Mononuclear cell (primary cell): ENCODE measurements around the gene USP40. TPM values are rescaled to one million over a fixed set of nuclear protein-coding genes. Genes with fewer than 3 reads are reported as not detected.

Source experiments
- H3K27me3 ChIP-seq: 2 replicates; pipeline ENCODE4 v1.6.0; 2011; ENCODE audit warnings: low read length, control low read depth; ENCODE audit not compliant: insufficient read depth
- H3K4me1 ChIP-seq: 2 replicates; pipeline ENCODE4 v1.5.1; 2011; ENCODE audit warnings: mild to moderate bottlenecking, low read length, control low read depth; ENCODE audit not compliant: insufficient read depth
- H3K4me3 ChIP-seq: 2 replicates; pipeline ENCODE4 v1.5.1; 2011; ENCODE audit warnings: mild to moderate bottlenecking, low read length, moderate library complexity
- H3K9me3 ChIP-seq: 2 replicates; pipeline ENCODE4 v1.5.1; 2011; ENCODE audit warnings: low read depth, mild to moderate bottlenecking, control low read depth, low read length
- total RNA-seq: library from RNA; depleted of rRNA; stranded (reverse); fragments of >200 nt; gene quantifications from one replicate; pipeline ENCODE4 v1.2.3, GENCODE V29; 2012

Gene USP40
- total RNA-seq, 1 donor, result 6.7 TPM

GRCh38 chr2:233572468-233572867 lies 5.9 kb upstream of the USP40 start:
- no peaks in the 10 kb centered on the region for H3K27me3 ChIP-seq

GRCh38 chr2:233571462-233571861 lies 4.9 kb upstream of the USP40 start:
- no peaks in the 10 kb centered on the region for H3K9me3 ChIP-seq
- no peak overlapping the region for H3K4me3 ChIP-seq
- no peaks in the 10 kb centered on the region for H3K4me1 ChIP-seq
- no peaks in the 10 kb centered on the region for H3K27me3 ChIP-seq

More at GRCh38 chr2:233572468-233572867, 5.9 kb upstream of the USP40 start:
- H3K4me1 ChIP-seq, result no peaks in the 10 kb centered on the region
- H3K9me3 ChIP-seq, result no peaks in the 10 kb centered on the region
- H3K4me3 ChIP-seq, result no peak overlapping the region

GRCh38 chr2:233571001-233571400 lies 4.4 kb upstream of the USP40 start:
- H3K9me3 ChIP-seq, result no peaks in the 10 kb centered on the region
- no peak overlapping the region for H3K4me3 ChIP-seq
- H3K27me3 ChIP-seq, result no peaks in the 10 kb centered on the region
- no peaks in the 10 kb centered on the region for H3K4me1 ChIP-seq

- H3K9me3 ChIP-seq, result no peaks in the 10 kb centered on the region
- H3K4me1 ChIP-seq, result peaks cover 9% of the 10 kb centered on the region
- H3K27me3 ChIP-seq, result no peaks in the 10 kb centered on the region
- H3K4me3 ChIP-seq, result peak overlapping the region; percentile 17
These were observed 869 bp downstream of the USP40 start for GRCh38 chr2:233565685-233566140.

- Histone ChIP-seq H3K4me1 (peaks cover 9% of the 10 kb centered on the region), H3K4me3 (no peak overlapping the region), H3K9me3 (no peaks in the 10 kb centered on the region), H3K27me3 (no peaks in the 10 kb centered on the region)
These were observed 2.7 kb downstream of the USP40 start for GRCh38 chr2:233563663-233564430.

GRCh38 chr2:233556881-233557736 lies 9.5 kb downstream of the USP40 start:
- H3K9me3 ChIP-seq, result no peaks in the 10 kb centered on the region
- H3K4me1 ChIP-seq, result peaks cover 10% of the 10 kb centered on the region
- H3K27me3 ChIP-seq, result no peaks in the 10 kb centered on the region
- no peak overlapping the region for H3K4me3 ChIP-seq

- H3K9me3 ChIP-seq, result no peaks in the 10 kb centered on the region
- H3K4me3 ChIP-seq, result no peak overlapping the region
- H3K4me1 ChIP-seq, result peaks cover 10% of the 10 kb centered on the region
- H3K27me3 ChIP-seq, result no peaks in the 10 kb centered on the region
These were observed 13.2 kb downstream of the USP40 start for GRCh38 chr2:233553366-233553765.

- H3K9me3 ChIP-seq, result no peaks in the 10 kb centered on the region
- no peak overlapping the region for H3K4me3 ChIP-seq
- no peaks in the 10 kb centered on the region for H3K27me3 ChIP-seq
- H3K4me1 ChIP-seq, result no peaks in the 10 kb centered on the region
These were observed 15.1 kb downstream of the USP40 start for GRCh38 chr2:233551491-233551890.

GRCh38 chr2:233546774-233547173 lies 19.8 kb downstream of the USP40 start:
- H3K4me3 ChIP-seq, result no peak overlapping the region
- no peaks in the 10 kb centered on the region for H3K4me1 ChIP-seq
- H3K27me3 ChIP-seq, result no peaks in the 10 kb centered on the region
- no peaks in the 10 kb centered on the region for H3K9me3 ChIP-seq

- Histone ChIP-seq H3K9me3 (no peaks in the 10 kb centered on the region), H3K4me1 (no peaks in the 10 kb centered on the region), H3K27me3 (no peaks in the 10 kb centered on the region), H3K4me3 (no peak overlapping the region)
These were observed 20.5 kb downstream of the USP40 start for GRCh38 chr2:233546101-233546500.

- Histone ChIP-seq H3K4me3 (no peak overlapping the region), H3K4me1 (no peaks in the 10 kb centered on the region), H3K9me3 (no peaks in the 10 kb centered on the region), H3K27me3 (no peaks in the 10 kb centered on the region)
These were observed 22.4 kb downstream of the USP40 start for GRCh38 chr2:233544200-233544610.

GRCh38 chr2:233542507-233542906 lies 24.1 kb downstream of the USP40 start:
- H3K4me3 ChIP-seq, result no peak overlapping the region
- no peaks in the 10 kb centered on the region for H3K9me3 ChIP-seq
- H3K27me3 ChIP-seq, result no peaks in the 10 kb centered on the region
- no peaks in the 10 kb centered on the region for H3K4me1 ChIP-seq

GRCh38 chr2:233538741-233539140 lies 27.8 kb downstream of the USP40 start:
- no peak overlapping the region for H3K4me3 ChIP-seq
- no peaks in the 10 kb centered on the region for H3K4me1 ChIP-seq
- no peaks in the 10 kb centered on the region for H3K27me3 ChIP-seq
- H3K9me3 ChIP-seq, result no peaks in the 10 kb centered on the region

GRCh38 chr2:233535271-233535670 lies 31.3 kb downstream of the USP40 start:
- Histone ChIP-seq H3K4me1 (no peaks in the 10 kb centered on the region), H3K4me3 (no peak overlapping the region), H3K27me3 (no peaks in the 10 kb centered on the region), H3K9me3 (no peaks in the 10 kb centered on the region)

- no peaks in the 10 kb centered on the region for H3K9me3 ChIP-seq
- no peaks in the 10 kb centered on the region for H3K27me3 ChIP-seq
- no peaks in the 10 kb centered on the region for H3K4me1 ChIP-seq
- H3K4me3 ChIP-seq, result no peak overlapping the region
These were observed 33.6 kb downstream of the USP40 start for GRCh38 chr2:233532971-233533370.
